ENCODE data around the gene STAT5B. TPM values are rescaled to one million over a fixed set of nuclear protein-coding genes. Genes with fewer than 3 reads are reported as not detected.

Gene STAT5B
- total and polyA plus RNA-seq, 2 of the 8 experiments (the other 6 are each of a cell fraction or from before 2014, with no cell fraction given) = 35.3 to 52.6 TPM

- H2AK5ac ChIP-seq (ENCODE audit: low read depth, low read length) = no peak within 1 kb of the TSS
- no peak within 1 kb of the TSS for H3K56ac ChIP-seq (replicated peaks; ENCODE audit: insufficient read length, low read depth, low read length)
- no peak for DNase-seq (ENCODE audit: low read depth in 1 of 2, low spot score in 2 of 2)
- no peak within 1 kb of the TSS for H2BK5ac ChIP-seq (ENCODE audit: low read depth, low read length)
- ChIA-PET POLR2A (ENCODE audit: partially characterized antibody) (interaction anchor here (1.0 to 1.3 kb wide), 5 partner anchors 9 to 342 kb away, joined by 3 to 7 read pairs (median 3); partner anchors contain the start of gene GHDC), CTCF (ENCODE audit: partially characterized antibody) (interaction anchor here (0.7 to 1.9 kb wide), 12 partner anchors 9 to 339 kb away, joined by 3 to 9 read pairs (median 3); partner anchors contain the start of gene GHDC)
- peak within 1 kb of the TSS; percentile 52; the same call in 1 of the 2 replicates for H2BK12ac ChIP-seq (ENCODE audit: low read depth, low read length)
- peak within 1 kb of the TSS; percentile 75 for H4K91ac ChIP-seq (replicated peaks; ENCODE audit: insufficient read length, low read length)
- peaks cover 7 to 55% (median 41%) of the 10 kb centered on the region in 4 experiments for H3K27me3 ChIP-seq (replicated peaks in 1 of 4; ENCODE audit: control insufficient read depth in 3 of 4, extremely low read depth in 1 of 4, insufficient read depth in 3 of 4, low read length in 3 of 4)
- H2BK120ac ChIP-seq (replicated peaks; ENCODE audit: low read depth, low read length) = no peak within 1 kb of the TSS
- 0 out of 2 replicates have a peak within 1 kb of the TSS, but pooled peaks have one; percentile 37 for H2BK20ac ChIP-seq (ENCODE audit: low read length)
- H3K18ac ChIP-seq (ENCODE audit: extremely low read depth, low read length) = peak within 1 kb of the TSS; percentile 60
- no peak within 1 kb of the TSS for H3K27ac ChIP-seq (ENCODE audit: low read depth, low read length)
- no peak for FAIRE-seq
- 86% methylated on average over 11 of the region's 11 CpGs; no CpG with 5 or more reads in 1 of the 2 experiments for WGBS, 2 experiments (ENCODE audit: extremely low coverage in 1 of 2, insufficient coverage in 1 of 2, insufficient read length in 1 of 2, insufficient replicate concordance in 2 of 2, low coverage in 1 of 2, low lambda C conversion rate in 2 of 2, missing lambda C conversion rate in 1 of 2)
- no peaks in the 10 kb centered on the region for H3K79me2 ChIP-seq (ENCODE audit: control insufficient read depth in 1 of 2, insufficient read depth in 2 of 2, low read length in 2 of 2)
- H4K5ac ChIP-seq (ENCODE audit: insufficient read length, low read depth, low read length) = no peak within 1 kb of the TSS
- no peaks in the 10 kb centered on the region for H3K79me1 ChIP-seq (ENCODE audit: low read depth, low read length)
- H3K23me2 ChIP-seq (ENCODE audit: low read depth, low read length) = peaks cover 13% of the 10 kb centered on the region; the same call in 1 of the 2 replicates
- no peaks in the 10 kb centered on the region for H3K36me3 ChIP-seq (ENCODE audit: control insufficient read depth in 2 of 4, insufficient read depth in 4 of 4, low read length in 3 of 4)
- no peak within 1 kb of the TSS; the same call in 1 of the 2 replicates for H4K8ac ChIP-seq (ENCODE audit: extremely low read depth, insufficient read depth, low read length)
- H3K4ac ChIP-seq (replicated peaks; ENCODE audit: insufficient read length, low read depth, low read length) = no peak within 1 kb of the TSS
- H3K4me2 ChIP-seq (ENCODE audit: insufficient read depth in 1 of 2, low read depth in 2 of 2, low read length in 2 of 2) = peak within 1 kb of the TSS; percentile 49 to 93
- no peak within 1 kb of the TSS for H2AFZ ChIP-seq (ENCODE audit: low read length)
- no peak within 1 kb of the TSS for H3K9ac ChIP-seq (replicated peaks in 1 of 4; ENCODE audit: extremely low read depth in 1 of 4, low read depth in 3 of 4, low read length in 3 of 4)
- no peak within 1 kb of the TSS for H3K23ac ChIP-seq (ENCODE audit: insufficient read length)
- peaks cover 0 to 17% (median 13%) of the 10 kb centered on the region in 4 experiments; a peak in 5 of 7 replicates for H3K4me1 ChIP-seq (replicated peaks in 1 of 4; ENCODE audit: control insufficient read depth in 3 of 4, insufficient read depth in 4 of 4, low read length in 3 of 4)
- no peak within 1 kb of the TSS for H3K14ac ChIP-seq (ENCODE audit: insufficient read length)
- no peaks in the 10 kb centered on the region for H4K20me1 ChIP-seq (replicated peaks in 1 of 2; ENCODE audit: control insufficient read depth in 1 of 2, insufficient read depth in 2 of 2, low read length in 2 of 2)
- peak within 1 kb of the TSS in 2 of 4 experiments; percentile 5 to 71; a peak in 3 of 8 replicates for H3K4me3 ChIP-seq (ENCODE audit: extremely low read depth in 1 of 4, insufficient read depth in 2 of 4, low read depth in 3 of 4, low read length in 4 of 4)
- H3K9me3 ChIP-seq (ENCODE audit: insufficient read depth in 2 of 2, low read depth in 1 of 2, low read length in 1 of 2) = no peaks in the 10 kb centered on the region
- H2BK15ac ChIP-seq (ENCODE audit: low read length) = peak within 1 kb of the TSS; percentile 37; the same call in 1 of the 2 replicates
- TF ChIP-seq GABPA (IDR thresholded peaks at IDR 0.05; ENCODE audit: borderline replicate concordance, insufficient read depth, low read length) (no peak), EGR1 (IDR thresholded peaks at IDR 0.05; ENCODE audit: borderline replicate concordance, low read depth, low read length) (no peak), KDM5A (IDR thresholded peaks at IDR 0.05; ENCODE audit: low read length) (no peak), ASH2L (IDR thresholded peaks at IDR 0.05; ENCODE audit: low read length) (no peak), TBP (IDR thresholded peaks at IDR 0.05; ENCODE audit: low read depth, low read length) (no peak), SAP30 (IDR thresholded peaks at IDR 0.05; ENCODE audit: insufficient read depth, insufficient replicate concordance, low read length) (no peak), RFX5 (IDR thresholded peaks at IDR 0.05; ENCODE audit: borderline replicate concordance, low read depth, low read length) (no peak), KDM4A (IDR thresholded peaks at IDR 0.05; ENCODE audit: low read depth, low read length, severe bottlenecking) (no peak), NANOG (IDR thresholded peaks at IDR 0.05; ENCODE audit: insufficient read depth, low read depth, low read length, poor library complexity, severe bottlenecking) (no peak), CBX5 (IDR thresholded peaks at IDR 0.05; ENCODE audit: low read depth, low read length) (no peak), BRCA1 (IDR thresholded peaks at IDR 0.05; ENCODE audit: low read depth, low read length) (no peak)
These were observed 91.2 kb downstream of the STAT5B start, which contains the start of gene HCRT for GRCh38 chr17:42184713-42185620. Gene HCRT (minus strand): TSS chr17:42185452. CDS start chr17:42185365, 87 bp downstream.

Measured in H1 (cell line).